Measurements from ENCODE around the gene DENND1B.
"Not testable (repeated sequence)": the region's sequence is repeated elsewhere in the genome, so short reads cannot be mapped to it uniquely, and the experiment has no call there.

The DENND1B gene

DNA sequence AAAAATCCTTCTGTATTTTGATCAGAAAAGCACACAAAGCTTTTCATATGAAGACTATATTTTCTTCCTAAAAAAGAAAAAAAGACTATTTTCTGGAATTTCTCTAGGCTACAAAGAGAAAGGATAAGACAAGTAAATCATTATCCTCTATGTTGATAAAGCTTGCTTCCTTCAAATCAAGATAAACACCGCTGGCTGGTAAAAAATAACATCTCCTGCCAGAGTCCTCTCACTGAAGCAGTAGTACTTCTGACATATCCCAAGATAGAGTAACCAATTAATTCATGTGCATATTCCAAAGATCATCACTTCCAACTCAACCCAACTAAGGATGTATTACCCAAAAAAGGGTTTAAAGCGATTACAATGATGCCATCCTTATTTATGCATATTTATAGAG lies 34.3 kb downstream of the DENND1B start:
- DNase-seq: no peak

DNA sequence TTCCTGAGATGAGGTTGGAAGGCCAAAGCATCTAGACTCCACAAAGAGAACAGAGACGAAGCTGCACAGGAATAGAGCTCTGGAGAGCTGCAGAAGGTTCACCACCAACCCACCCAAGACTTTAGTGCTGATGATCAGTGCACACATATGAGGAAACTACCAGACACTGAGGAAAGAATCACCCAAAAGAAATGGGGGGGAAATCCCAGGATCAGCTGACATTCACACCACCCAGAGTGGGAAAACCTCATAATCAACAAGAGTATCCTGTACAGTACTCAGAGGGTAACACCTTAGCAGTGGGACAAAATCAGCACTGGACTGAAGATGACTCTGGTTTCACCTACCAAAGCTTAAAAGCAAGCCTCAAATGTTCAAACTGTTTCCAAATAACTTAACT lies 36.4 kb downstream of the DENND1B start:
- DNase-seq: no peak

- DNase-seq: peak; percentile 0
Observed at GRCh38 chr1:197737916-197738315, 37.4 kb downstream of the DENND1B start.

GRCh38 chr1:197736685-197737084 lies 38.6 kb downstream of the DENND1B start:
- DNase-seq: no peak

- DNase-seq: no peak
Observed at GRCh38 chr1:197735461-197735860, 39.8 kb downstream of the DENND1B start.

- DNase-seq: no peak
Observed at GRCh38 chr1:197733324-197733723, 42.0 kb downstream of the DENND1B start.

DNA sequence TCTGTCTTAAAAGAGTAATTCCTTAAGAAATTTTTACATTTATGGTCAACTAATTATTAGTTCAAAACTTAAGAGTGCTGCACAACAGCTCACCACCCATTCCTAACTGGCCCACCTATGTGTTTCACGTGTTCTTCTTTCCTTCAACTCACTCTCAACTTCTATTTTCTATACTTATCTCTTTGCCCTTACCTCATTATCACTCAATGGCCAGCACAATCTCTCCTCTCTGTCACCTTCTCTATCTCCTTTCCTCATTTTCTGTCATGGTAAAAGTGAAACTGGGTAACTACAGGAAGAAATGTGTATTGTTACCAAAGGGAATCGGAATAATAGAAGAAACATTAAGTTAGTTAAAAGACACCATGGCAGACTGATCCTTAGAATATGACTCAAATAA lies 43.1 kb downstream of the DENND1B start:
- DNase-seq: no peak

DNA sequence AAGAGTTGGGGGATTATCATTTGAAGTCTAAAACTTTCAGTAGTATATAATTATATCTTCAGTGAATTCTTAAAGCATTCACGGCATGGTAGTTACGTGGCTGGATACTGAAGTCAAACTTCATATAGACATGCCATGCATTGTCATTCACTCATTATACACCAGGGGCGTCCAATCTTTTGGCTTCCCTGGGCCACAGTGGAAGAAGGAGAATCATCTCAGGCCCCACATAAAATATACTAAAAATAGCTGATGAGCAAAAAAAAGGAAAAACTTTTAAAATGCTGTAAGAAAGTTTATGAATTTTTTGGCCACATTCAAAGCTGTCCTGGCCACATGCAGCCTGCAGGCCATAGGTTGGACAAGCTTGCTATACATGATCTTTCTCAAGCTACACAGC lies 43.8 kb downstream of the DENND1B start:
- DNase-seq: no peak

GRCh38 chr1:197725976-197726375 lies 49.3 kb downstream of the DENND1B start:
- DNase-seq: no peak

DNA sequence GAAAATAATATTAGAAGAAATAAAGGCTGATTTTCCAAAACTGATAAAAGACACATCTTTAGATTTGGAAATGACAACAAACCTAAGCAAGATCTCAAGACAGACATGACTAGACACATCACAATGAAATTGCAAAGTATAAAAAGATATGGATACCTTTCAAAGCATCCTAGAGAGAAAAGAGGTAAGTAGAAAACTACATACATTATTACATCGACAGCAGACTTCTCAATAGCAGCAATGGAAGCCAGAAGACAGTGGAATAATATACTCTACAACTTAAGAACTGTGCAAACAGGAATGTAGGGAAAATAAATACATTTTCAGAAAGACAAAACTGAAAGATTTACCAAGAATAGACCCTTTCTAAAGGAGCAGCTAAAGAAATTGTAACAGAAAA lies 50.2 kb downstream of the DENND1B start:
- DNase-seq: no peak

DNA sequence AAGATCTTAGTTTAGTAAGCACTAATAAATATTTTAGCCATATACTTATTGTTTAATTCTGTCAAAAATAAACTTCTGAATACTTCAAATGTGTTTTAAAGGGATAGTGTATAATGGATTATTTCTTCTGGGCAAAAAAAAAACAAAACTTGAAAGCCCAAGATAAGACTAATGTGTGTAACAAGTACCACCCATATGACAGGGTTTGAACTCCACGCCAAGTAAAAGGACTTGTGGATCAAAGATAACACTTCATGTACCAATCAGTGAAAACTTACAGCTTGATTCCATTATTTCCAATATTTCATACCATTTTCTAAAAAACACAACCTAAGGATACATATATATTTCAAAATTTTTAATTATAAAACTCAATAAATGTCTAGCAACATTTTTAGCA lies 59.5 kb downstream of the DENND1B start:
- no peak for DNase-seq

GRCh38 chr1:197706601-197707000 lies 68.7 kb downstream of the DENND1B start:
- no peak for DNase-seq

DNA sequence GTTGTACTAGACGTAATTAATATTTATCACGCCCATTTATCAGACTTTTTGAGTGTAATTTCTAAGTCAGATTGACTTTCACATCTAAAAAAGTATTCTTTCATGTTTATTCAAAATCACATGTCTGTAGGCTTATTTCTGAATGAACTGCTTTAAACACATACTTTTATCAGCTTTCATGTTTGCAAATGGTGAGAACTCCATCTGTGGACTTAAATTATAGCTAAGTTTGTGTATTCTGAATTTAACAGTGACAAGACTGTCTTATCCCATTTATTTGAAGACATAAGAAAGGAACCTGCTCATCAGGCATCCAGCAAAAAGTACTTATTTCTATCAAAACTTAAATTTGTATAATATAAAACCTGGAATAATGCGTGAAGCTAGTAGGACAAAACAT lies 69.3 kb downstream of the DENND1B start:
- DNase-seq: no peak

DNA sequence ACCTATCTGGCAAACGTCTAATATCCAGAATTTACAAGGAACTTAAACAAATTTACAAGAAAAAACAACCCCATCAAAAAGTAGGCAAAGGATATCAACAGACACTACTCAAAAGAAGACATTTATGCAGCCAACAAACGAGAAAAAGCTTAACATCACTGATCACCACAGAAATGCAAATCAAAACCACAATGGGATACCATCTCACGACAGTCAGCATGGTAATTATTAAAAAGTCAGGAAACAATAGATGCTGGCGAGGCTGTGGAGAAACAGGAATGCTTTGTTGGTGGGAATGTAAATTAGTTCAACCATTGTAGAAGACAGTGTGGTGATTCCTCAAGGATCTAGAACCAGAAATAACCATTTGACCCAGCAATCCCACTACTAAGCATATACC lies 74.6 kb downstream of the DENND1B start:
- DNase-seq: not testable (repeated sequence)

- no peak for DNase-seq
Observed at GRCh38 chr1:197696372-197696771, 78.9 kb downstream of the DENND1B start.

GRCh38 chr1:197695961-197696360 lies 79.3 kb downstream of the DENND1B start:
- DNase-seq: no peak

- DNase-seq: no peak
Observed at GRCh38 chr1:197692965-197693364, 82.3 kb downstream of the DENND1B start.

DNA sequence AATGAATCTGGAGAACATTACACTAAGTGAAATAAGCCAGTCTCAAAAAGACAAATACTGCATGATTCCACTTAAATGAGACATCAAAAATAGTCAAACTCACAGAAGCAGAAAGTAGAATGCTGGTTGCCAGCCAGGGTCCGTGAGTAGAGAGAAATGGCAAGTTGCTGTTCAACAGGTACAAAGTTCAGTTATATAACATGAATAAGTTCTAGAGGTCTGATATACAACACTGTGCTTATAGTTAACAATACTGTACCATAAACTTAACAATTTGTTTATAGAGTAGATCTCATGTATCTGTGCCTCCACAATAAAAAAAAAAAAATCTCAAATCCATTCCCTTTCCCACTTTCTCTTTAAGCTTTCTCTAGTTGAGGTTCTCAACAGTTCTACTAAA lies 83.5 kb downstream of the DENND1B start:
- no peak for DNase-seq

DNA sequence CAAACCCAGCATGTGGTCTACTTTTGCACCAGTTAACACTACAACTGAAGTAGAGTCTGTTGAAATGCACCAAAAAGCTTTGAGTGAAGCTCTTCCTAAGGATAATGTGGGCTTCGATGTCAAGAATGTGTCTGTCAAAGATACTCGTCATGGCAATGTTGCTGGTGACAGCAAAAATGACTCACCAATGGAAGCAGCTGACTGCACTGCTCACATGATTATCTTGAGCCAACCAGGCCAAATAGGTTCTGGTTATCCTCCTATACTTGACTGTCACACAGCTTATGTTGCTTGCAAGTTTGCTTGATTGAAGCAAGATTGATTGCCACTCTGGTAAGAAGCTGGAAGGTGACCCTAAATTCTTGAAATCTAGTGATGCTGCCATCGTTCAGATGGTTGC lies 85.2 kb downstream of the DENND1B start:
- DNase-seq: no peak

DNA sequence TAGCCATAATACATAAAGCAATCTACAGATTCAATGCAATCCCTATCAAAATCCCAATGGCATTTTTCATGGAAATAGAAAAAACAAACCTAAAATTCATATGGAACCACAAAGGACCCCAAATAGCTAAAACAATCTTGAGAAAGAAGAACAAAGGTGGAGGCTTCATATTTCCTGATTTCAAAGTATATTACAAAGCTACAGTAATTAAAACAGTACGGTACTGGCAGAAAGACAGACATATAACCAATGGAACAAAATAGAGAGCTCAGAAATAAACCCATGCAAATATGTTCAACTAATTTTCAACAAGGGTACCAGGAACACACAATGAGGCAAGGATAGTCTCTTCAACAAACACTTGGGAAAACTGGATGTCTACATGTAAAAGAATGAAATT lies 87.0 kb downstream of the DENND1B start:
- DNase-seq: no peak

DNA sequence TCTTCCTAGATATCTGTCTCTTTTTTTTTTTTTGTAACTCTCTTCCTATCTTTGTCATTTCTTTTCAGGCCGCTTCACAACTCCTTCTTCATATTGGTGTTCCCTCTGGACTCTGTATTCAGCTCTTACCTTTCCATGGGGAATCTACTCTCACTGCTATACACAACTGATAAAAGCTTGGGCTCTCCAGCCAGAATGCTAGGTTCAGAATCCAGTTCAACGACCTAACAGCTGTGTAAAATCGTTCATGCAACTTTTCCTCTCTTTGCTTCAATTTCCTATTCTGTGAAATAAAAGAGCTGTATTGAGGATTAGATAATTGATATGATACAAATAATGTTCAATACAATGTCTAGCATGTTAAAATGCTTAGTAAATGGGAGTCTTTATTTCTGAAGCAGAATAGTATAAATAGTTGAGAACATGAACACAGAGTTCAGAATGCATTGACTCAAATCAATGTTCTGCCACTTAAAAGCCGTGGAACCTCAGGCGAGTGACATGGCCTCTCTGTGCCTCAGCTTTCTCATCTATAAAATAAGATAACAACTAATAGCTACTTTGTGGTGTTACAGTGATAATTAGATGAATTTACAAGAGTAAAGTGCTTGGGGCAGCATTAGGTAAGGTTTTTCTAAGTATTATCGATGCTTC lies 88.5 kb downstream of the DENND1B start:
- no peak for DNase-seq

DNA sequence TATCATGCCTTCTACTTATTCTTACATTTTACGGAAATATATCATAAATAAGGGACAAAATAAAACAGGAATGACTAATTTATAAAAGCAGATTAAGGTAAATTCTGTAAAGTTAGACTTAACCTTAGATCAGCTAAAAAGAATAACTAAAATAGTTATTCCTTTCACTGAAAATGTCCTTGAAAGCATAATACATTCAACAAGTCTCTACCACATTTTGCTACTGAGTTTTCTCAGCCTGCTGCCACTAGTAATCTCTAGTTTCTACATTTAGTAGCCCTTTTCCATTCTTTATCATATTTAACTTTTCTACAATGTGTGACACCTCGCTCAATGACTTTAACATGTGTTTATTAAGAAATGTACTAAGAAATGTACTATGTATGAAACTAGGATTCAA lies 89.0 kb downstream of the DENND1B start:
- DNase-seq: no peak

GRCh38 chr1:197685785-197686184 lies 89.5 kb downstream of the DENND1B start:
- no peak for DNase-seq

DNA sequence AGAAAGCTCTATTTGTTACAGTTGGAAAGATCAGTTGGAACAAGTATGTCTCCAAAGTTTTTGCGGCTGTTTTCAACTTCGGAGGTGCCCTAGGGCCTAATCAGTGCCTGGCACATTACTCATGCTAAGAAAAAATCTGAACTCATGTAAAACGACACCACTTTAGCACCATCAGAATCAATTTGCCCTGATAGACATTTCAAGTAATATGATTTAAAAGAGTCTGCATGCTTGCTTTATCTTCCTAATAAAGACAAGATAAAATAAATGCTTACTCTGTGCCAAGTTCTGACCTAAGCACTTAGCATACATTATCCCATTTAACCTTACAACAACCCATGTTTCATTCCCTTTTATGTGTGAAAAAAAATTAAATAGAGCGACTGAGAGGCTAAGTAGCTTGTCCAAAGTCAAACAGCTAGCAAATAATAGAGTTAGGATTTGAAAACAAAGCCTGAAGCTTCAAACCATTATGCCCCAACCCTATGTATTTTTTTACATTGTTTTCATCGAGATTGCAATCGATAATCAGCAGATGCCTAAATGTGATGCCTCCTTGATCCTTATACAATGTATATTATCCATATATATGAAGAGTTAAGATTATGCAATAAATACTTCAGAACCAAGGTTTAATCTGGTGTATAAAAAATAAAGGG lies 91.3 kb downstream of the DENND1B start:
- DNase-seq: no peak

GRCh38 chr1:197683280-197683679 lies 92.0 kb downstream of the DENND1B start:
- no peak for DNase-seq
